GM21529 (cell line): Measurements from ENCODE around the gene TGFA.

ENCODE experiments used
- ATAC-seq: cut with Tn5 transposase; IDR thresholded peaks from one replicate; pipeline ENCODE4 v1.9.1; 2021; ENCODE audit not compliant: unreplicated experiment

The TGFA gene

GRCh38 chr2:70499253-70499652, 54.4 kb downstream of the TGFA start:
- no peak for ATAC-seq

GRCh38 chr2:70498528-70498927, 55.1 kb downstream of the TGFA start:
- no peak for ATAC-seq

- no peak for ATAC-seq
Observed at GRCh38 chr2:70498054-70498453, 55.6 kb downstream of the TGFA start.

GRCh38 chr2:70496819-70497218, 56.8 kb downstream of the TGFA start:
- ATAC-seq, result no peak

GRCh38 chr2:70494293-70494886, 59.2 kb downstream of the TGFA start:
- no peak for ATAC-seq

GRCh38 chr2:70490381-70490780, 63.2 kb downstream of the TGFA start:
- ATAC-seq, result no peak

GRCh38 chr2:70489165-70489564, 64.5 kb downstream of the TGFA start:
- no peak for ATAC-seq

GRCh38 chr2:70484086-70484485, 69.5 kb downstream of the TGFA start:
- ATAC-seq, result no peak

GRCh38 chr2:70482401-70482800, 71.2 kb downstream of the TGFA start:
- no peak for ATAC-seq

- no peak for ATAC-seq
Observed at GRCh38 chr2:70480468-70480867, 73.2 kb downstream of the TGFA start.

GRCh38 chr2:70479816-70480215, 73.8 kb downstream of the TGFA start:
- ATAC-seq, result no peak

- no peak for ATAC-seq
Observed at GRCh38 chr2:70477441-70477844, 76.2 kb downstream of the TGFA start.

- ATAC-seq, result no peak
Observed at GRCh38 chr2:70475266-70475665, 78.4 kb downstream of the TGFA start.

- ATAC-seq, result no peak
Observed at GRCh38 chr2:70474256-70474848, 79.3 kb downstream of the TGFA start.

GRCh38 chr2:70473101-70473722, 80.4 kb downstream of the TGFA start:
- no peak for ATAC-seq

- ATAC-seq, result no peak
Observed at GRCh38 chr2:70472221-70472890, 81.3 kb downstream of the TGFA start.

- no peak for ATAC-seq
Observed at GRCh38 chr2:70471129-70471528, 82.5 kb downstream of the TGFA start.

GRCh38 chr2:70469961-70470360, 83.7 kb downstream of the TGFA start:
- no peak for ATAC-seq

GRCh38 chr2:70469435-70469834, 84.2 kb downstream of the TGFA start:
- no peak for ATAC-seq

GRCh38 chr2:70468878-70469277, 84.7 kb downstream of the TGFA start:
- ATAC-seq, result no peak

GRCh38 chr2:70467831-70468779, 85.5 kb downstream of the TGFA start:
- no peak for ATAC-seq
